C4-2B (cell line): ENCODE results near the gene ETFBKMT.

Source experiments
- CTCF ChIP-seq: fragments of 450-650 bp; conservative IDR thresholded peaks from 2 replicates; pipeline ENCODE4 v1.5.1; 2017; ENCODE audit warnings: mild to moderate bottlenecking
- ZFX ChIP-seq: fragments of 450-650 bp; IDR thresholded peaks from 2 replicates; pipeline ENCODE4 v1.6.1; 2017

DNA sequence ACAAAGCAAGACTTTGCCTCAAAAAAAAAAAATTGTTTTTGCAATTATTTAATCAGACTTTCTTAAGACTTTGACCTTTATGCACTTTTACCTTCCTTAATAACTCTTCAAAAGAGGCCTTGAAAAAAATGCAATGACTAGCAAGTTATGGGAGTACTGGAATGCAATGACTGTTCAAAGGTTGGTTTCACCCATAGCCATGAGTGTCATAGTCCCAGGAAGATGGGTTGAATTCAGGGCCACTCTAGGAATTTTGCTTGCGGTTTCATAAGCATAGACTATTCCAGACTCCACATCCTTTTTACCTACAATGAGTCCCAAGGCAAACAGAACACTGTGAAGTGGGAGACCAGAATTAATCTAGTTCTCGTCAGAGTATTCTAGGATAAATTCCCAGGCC lies 39.2 kb upstream of the ETFBKMT start:
- TF ChIP-seq CTCF (no peak), ZFX (no peak)
